TTC549 (cell line): ENCODE measurements around the gene ELFN1.
"Not testable (repeated sequence)": the region's sequence is repeated elsewhere in the genome, so short reads cannot be mapped to it uniquely, and the experiment has no call there.

Source experiments
- FAIRE-seq: peaks from 2 replicates; lab custom pipeline; 2012; peaks lifted over from hg19 to GRCh38; lab: Jason Lieb, UNC

Gene ELFN1

GRCh38 chr7:1712907-1713501 is 42.9 kb downstream of the ELFN1 start:
- FAIRE-seq, result no peak

GRCh38 chr7:1713502-1714484 is 43.7 kb downstream of the ELFN1 start:
- FAIRE-seq, result no peak

- FAIRE-seq, result no peak
These were observed 44.7 kb downstream of the ELFN1 start for GRCh38 chr7:1714583-1715330.

- no peak for FAIRE-seq
These were observed 45.2 kb downstream of the ELFN1 start for GRCh38 chr7:1715331-1715625.

GRCh38 chr7:1715671-1716074 is 45.6 kb downstream of the ELFN1 start:
- FAIRE-seq, result no peak

- no peak for FAIRE-seq
These were observed 46.4 kb downstream of the ELFN1 start for GRCh38 chr7:1716263-1717094.

GRCh38 chr7:1717095-1717483 is 47.0 kb downstream of the ELFN1 start:
- no peak for FAIRE-seq

- FAIRE-seq, result no peak
These were observed 48.0 kb downstream of the ELFN1 start for GRCh38 chr7:1717903-1718676.

- not testable (repeated sequence) for FAIRE-seq
These were observed 48.8 kb downstream of the ELFN1 start for GRCh38 chr7:1718850-1719249.

- not testable (repeated sequence) for FAIRE-seq
These were observed 49.2 kb downstream of the ELFN1 start for GRCh38 chr7:1719256-1719655.

GRCh38 chr7:1719913-1720312 is 49.8 kb downstream of the ELFN1 start:
- FAIRE-seq, result no peak

- FAIRE-seq, result no peak
These were observed 50.2 kb downstream of the ELFN1 start for GRCh38 chr7:1720326-1720725.

- FAIRE-seq, result no peak
These were observed 51.1 kb downstream of the ELFN1 start for GRCh38 chr7:1721047-1721690.

- FAIRE-seq, result no peak
These were observed 53.2 kb downstream of the ELFN1 start for GRCh38 chr7:1723254-1723653.

GRCh38 chr7:1724118-1724910 is 54.2 kb downstream of the ELFN1 start:
- no peak for FAIRE-seq

- FAIRE-seq, result no peak
These were observed 55.2 kb downstream of the ELFN1 start for GRCh38 chr7:1725199-1725690.

- FAIRE-seq, result no peak
These were observed 55.9 kb downstream of the ELFN1 start for GRCh38 chr7:1725766-1726630.

- no peak for FAIRE-seq
These were observed 57.0 kb downstream of the ELFN1 start for GRCh38 chr7:1727079-1727478.
